Epithelial cell of esophagus (primary cell): Measurements from ENCODE around the gene DIAPH1.
A peak's percentile ranks its signal among the peaks of the same experiment; 100 is the strongest.

Experiments
- DNase-seq: peaks from one replicate; pipeline ENCODE4 v3.0.0; 2010; ENCODE audit warnings: low read depth
- H3K4me3 ChIP-seq: 2 replicates; pipeline ENCODE4 v1.5.1; 2011; ENCODE audit warnings: mild to moderate bottlenecking, low read length, control low read depth
- CTCF ChIP-seq: IDR thresholded peaks from 2 replicates; pipeline ENCODE4 v1.5.1; 2011; ENCODE audit warnings: low read depth, mild to moderate bottlenecking, low read length, control low read depth, inconsistent platforms; ENCODE audit not compliant: insufficient read depth; ENCODE audit errors: missing control alignments

DIAPH1 gene

GRCh38 chr5:141618804-141619554, at the start of gene DIAPH1:
Gene DIAPH1, minus strand, starts transcription at chr5:141619000. Its CDS starts 86 bp downstream, at chr5:141618914.
- peak within 1 kb of the TSS; percentile 80 for H3K4me3 ChIP-seq
- peak; percentile 76 for TF ChIP-seq CTCF
- peak; percentile 99 for DNase-seq

DNA sequence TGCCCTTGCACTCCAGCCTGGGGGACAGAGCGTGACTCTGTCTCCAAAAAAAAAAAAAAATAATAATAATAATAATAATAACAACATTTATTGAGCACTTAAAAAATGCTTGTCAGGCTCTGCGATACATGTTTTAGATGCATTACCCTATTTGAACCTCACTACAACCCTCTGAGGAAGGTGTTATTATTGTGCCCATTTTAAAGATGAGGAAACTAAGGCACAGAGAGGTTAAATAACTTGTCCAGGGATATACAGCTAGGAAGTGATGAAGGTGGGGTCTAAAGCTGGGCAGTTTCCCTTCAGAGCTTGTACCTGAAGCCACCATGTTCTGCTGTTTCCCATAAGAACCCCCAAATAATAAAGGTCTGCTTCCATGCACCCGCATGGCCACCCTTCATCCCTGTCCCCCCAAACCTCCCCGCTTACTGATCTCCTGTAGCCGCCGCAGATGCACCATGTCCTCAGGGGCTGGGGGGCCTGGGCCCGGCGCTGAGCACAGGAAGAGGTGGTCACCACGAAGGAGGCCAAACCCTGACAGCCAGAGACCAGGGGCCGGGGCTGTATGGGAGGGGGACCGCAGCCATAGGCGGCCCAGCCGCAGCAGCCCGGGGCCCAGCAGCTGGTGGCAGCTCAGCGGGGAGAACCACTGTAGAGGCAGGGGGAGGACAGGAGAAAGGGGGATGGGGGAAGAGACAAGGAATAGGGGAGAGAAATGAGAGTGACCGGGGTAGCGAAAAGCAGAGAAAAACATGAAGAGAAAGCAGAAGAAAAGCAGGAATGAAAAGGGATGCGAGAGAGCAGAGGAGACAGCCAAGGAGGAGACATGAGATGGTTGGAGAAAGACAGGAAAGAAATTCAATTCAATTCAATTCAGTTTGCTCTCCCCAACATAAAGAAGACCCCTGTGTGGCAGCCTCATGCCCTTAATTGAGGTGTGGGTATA, 47.5 kb upstream of the DIAPH1 start:
- no peak for DNase-seq
- no peak overlapping the region for H3K4me3 ChIP-seq
- no peak for TF ChIP-seq CTCF

DNA sequence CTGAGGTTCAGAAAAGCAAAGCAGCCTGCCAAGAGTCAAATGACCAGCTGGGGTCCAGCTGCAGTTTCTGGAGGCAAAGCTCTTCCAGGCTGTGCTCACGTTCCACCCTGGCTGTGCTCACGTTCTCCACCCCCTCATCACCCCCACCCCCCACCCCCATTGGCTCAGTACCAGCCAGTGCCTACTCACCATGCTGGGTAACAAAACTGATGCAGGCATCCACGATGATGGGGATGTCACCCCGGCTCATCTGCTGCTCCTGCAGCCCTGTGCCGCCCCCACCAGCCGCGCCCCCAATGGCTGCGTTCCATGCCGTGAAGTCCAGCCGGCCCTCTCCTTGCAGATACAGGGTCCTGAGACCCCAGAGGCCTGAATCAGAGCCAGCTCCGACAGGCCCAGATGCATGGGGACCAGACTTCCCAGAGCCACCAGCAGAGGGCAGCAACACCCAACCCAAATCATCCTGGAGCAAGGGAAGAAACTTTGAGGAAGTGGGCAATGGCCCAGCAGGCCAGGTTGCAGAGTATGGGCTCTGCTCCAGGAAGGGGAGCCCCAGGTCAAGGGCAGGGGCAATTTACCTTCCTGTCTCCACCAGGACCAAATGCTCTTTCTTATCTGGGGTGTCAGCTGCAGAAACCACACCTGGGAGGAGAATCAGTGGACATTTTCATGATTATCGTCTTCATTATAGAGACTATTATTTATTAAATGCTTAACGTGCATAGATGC, 46.1 kb upstream of the DIAPH1 start:
- DNase-seq = peak; percentile 68
- peak; percentile 96 for TF ChIP-seq CTCF
- H3K4me3 ChIP-seq = no peak overlapping the region

GRCh38 chr5:141663506-141663905, 44.7 kb upstream of the DIAPH1 start:
- DNase-seq = no peak

GRCh38 chr5:141662028-141662427, 43.2 kb upstream of the DIAPH1 start:
- TF ChIP-seq CTCF = no peak
- DNase-seq = no peak
- no peak overlapping the region for H3K4me3 ChIP-seq

More at GRCh38 chr5:141663506-141663905, 44.7 kb upstream of the DIAPH1 start:
- H3K4me3 ChIP-seq = no peak overlapping the region
- TF ChIP-seq CTCF = no peak

DNA sequence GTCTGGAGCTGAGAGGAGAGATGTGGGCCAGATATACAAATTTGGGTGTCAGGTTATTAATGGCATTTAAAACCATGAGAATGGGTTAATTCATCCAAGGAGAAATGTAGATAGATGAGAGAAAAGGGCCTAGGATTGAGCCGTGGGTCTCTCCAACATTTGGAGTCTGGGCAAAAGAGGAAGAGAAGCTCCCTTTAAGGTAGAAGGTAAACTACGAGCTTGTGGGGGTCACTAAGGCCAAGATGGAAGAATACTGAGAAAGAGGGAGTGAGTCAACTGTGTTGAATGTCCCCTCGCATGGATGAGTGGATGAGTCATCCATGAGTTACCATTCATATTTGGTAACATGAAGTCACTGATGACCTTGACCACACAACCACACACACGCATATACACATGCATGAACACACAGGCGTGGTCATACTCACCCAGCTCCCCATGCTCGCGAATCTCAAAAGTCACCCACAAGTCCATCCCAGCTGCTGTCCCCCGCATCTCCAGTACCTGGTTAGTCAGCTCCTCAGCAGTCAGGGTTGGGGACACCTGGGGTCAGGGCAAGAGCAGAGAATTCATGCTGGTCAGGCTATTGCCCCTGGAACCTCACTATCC, 39.2 kb upstream of the DIAPH1 start:
- peak; percentile 80 for DNase-seq
- no peak for TF ChIP-seq CTCF
- H3K4me3 ChIP-seq = no peak overlapping the region
